Activated T-helper 1 cell treated with anti-CD3 and anti-CD28 coated beads, Interleukin-12 subunit alpha, Interleukin-12 subunit beta, Interleukin-2, Interleukin-4 antibody, amounts not matched to agents 30 ng/mL and 10 ng/mL and 1 ng/mL, durations not matched to agents 14 hours and 24 hours and 36 hours (primary cell): Measurements from ENCODE around the gene MAEA. TPM values are rescaled to one million over a fixed set of nuclear protein-coding genes. Genes with fewer than 3 reads are reported as not detected.
"Not testable (repeated sequence)": the region's sequence is repeated elsewhere in the genome, so short reads cannot be mapped to it uniquely, and the experiment has no call there.

Experiments
- DNase-seq: peaks from one replicate; pipeline ENCODE4 v3.0.0; 2021; ENCODE audit warnings: low spot score
- H3K27ac Mint-ChIP-seq: one replicate; pipeline ENCODE4 v1.8.0; 2021; ENCODE audit warnings: mild to moderate bottlenecking, mixed read lengths
- H3K27me3 Mint-ChIP-seq: one replicate; pipeline ENCODE4 v1.8.0; 2022; ENCODE audit warnings: mild to moderate bottlenecking, moderate library complexity, mixed read lengths; ENCODE audit not compliant: insufficient read depth
- H3K36me3 Mint-ChIP-seq: one replicate; pipeline ENCODE4 v1.8.0; 2021; ENCODE audit warnings: low read depth, mixed read lengths
- H3K4me1 Mint-ChIP-seq: one replicate; pipeline ENCODE4 v1.8.0; 2021; ENCODE audit warnings: low read depth, mixed read lengths
- H3K4me3 Mint-ChIP-seq: one replicate; pipeline ENCODE4 v1.8.0; 2021; ENCODE audit warnings: mild to moderate bottlenecking, moderate library complexity, mixed read lengths
- H3K9me3 Mint-ChIP-seq: one replicate; pipeline ENCODE4 v1.8.0; 2021; ENCODE audit warnings: mixed read lengths
- intact Hi-C: fragments of 100-400 bp; cut with micrococcal nuclease; formaldehyde crosslinking; loops from one replicate; pipeline ENCODE4 v1.15.1; 2024
- total RNA-seq: library from RNA; stranded (reverse); gene quantifications from 2 replicates; pipeline ENCODE4 v1.2.3, GENCODE V29; 2022

The MAEA gene
- total RNA-seq, 1 donor from 2014 or later, result 67.1 TPM

- Mint-ChIP-seq H3K4me3 (no peak overlapping the region), H3K9me3 (no peaks in the 10 kb centered on the region), H3K4me1 (peaks cover 26% of the 10 kb centered on the region), H3K36me3 (peaks cover 18% of the 10 kb centered on the region), H3K27ac (no peak overlapping the region), H3K27me3 (no peaks in the 10 kb centered on the region)
- intact Hi-C loops, result no loop called here
- DNase-seq, result no peak
Observed at GRCh38 chr4:1326751-1327525, 37.2 kb downstream of the MAEA start.

DNA sequence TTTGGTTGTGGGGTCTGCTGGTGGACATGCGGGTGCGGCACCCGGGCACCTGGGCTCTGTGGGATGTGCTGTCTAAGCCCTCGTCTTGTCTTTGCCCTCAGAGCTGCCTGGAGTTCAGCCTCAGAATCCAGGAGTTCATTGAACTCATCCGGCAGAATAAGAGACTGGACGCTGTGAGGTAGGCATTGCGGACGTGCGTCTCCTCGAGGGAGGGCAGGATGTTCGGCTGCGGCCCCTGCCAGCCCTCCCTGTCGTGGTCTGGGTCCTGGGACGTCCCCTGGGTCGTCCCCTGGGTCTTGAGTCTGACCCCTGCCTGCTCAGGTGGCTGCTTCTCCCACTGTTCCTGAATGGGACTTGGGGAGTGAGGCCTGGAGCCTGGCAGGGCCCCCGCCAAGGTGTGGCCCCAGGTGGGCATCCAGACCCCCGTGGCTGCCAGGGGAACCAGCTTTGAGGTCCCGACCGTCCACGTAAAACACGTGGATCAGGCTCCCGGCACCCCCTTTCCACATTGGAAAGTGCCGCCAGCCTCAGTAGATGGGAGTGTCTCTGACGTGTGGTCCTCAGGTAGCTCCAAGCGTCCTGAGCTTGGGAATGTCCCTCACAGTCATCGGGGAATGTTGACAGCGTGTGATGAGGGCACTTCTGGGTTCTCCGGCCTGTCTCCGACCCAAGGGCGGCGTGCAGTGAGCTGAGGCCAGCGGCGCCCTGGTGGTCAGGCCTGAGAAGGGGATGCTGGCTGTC is 38.0 kb downstream of the MAEA start:
- no peak for DNase-seq
- H3K27ac Mint-ChIP-seq, result no peak overlapping the region
- no peak overlapping the region for H3K4me3 Mint-ChIP-seq
- no peaks in the 10 kb centered on the region for H3K9me3 Mint-ChIP-seq
- peaks cover 21% of the 10 kb centered on the region for H3K36me3 Mint-ChIP-seq
- H3K4me1 Mint-ChIP-seq, result peaks cover 27% of the 10 kb centered on the region
- H3K27me3 Mint-ChIP-seq, result no peaks in the 10 kb centered on the region
- intact Hi-C loops, result no loop called here

- no peak overlapping the region for H3K27ac Mint-ChIP-seq
- H3K36me3 Mint-ChIP-seq, result peaks cover 21% of the 10 kb centered on the region
- intact Hi-C loops, result no loop called here
- H3K4me1 Mint-ChIP-seq, result peaks cover 27% of the 10 kb centered on the region
- DNase-seq, result no peak
- no peak overlapping the region for H3K4me3 Mint-ChIP-seq
- no peaks in the 10 kb centered on the region for H3K27me3 Mint-ChIP-seq
- H3K9me3 Mint-ChIP-seq, result no peaks in the 10 kb centered on the region
Observed at GRCh38 chr4:1328267-1329155, 38.8 kb downstream of the MAEA start.

- Mint-ChIP-seq H3K27ac (no peak overlapping the region), H3K36me3 (peaks cover 25% of the 10 kb centered on the region), H3K27me3 (no peaks in the 10 kb centered on the region), H3K9me3 (no peaks in the 10 kb centered on the region), H3K4me3 (no peak overlapping the region), H3K4me1 (peaks cover 31% of the 10 kb centered on the region)
- no peak for DNase-seq
- intact Hi-C loops, result loop anchor here (1.0 to 2.0 kb wide), 2 partner anchors 17 to 40 kb away; partner anchors contain the start of genes MAEA and UVSSA
Observed at GRCh38 chr4:1329408-1330371, 40.0 kb downstream of the MAEA start.

DNA sequence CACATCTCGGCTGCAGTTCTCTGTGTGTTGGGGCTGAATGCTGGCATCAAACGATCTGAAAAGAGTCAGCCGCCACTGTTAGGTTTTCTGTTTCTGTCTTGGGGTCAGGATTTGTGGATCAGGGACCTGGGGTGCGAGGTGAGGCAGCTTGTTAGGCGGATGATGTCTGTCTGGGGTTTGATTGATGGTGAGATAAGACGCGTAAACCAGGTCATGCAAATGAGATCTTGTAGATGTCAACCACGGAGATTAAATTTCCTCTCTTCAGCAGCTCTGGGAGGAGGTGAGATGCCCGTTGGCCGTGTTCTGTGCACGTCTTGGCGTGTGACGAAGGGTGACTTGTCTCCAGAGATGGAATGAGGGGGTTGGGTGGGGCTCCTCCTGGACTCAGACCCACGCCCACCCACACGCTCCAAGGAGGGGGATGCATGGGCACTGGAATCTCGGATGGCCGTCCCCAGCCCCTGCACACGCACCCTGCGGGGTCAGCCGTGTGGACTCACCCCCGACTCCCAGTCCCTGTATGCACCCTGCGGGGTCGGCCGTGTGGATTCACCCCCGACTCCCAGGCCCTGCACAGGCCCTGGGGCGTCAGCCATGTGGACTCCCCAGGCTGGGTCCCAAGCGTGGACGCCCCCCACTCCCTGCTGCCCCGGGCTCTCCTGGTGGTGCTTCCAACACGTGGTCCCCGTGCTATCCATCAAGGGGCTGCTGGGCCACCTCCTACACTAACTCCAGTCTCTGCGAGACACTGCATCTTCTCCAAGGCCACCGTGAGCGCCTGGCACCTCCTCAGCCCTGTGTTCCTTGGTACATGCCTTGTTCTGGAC is 41.3 kb downstream of the MAEA start:
- Mint-ChIP-seq H3K27ac (peak overlapping the region; percentile 78), H3K9me3 (no peaks in the 10 kb centered on the region), H3K36me3 (peaks cover 32% of the 10 kb centered on the region), H3K27me3 (no peaks in the 10 kb centered on the region), H3K4me1 (peaks cover 37% of the 10 kb centered on the region), H3K4me3 (peak overlapping the region; percentile 73)
- peak; percentile 42 for DNase-seq
- intact Hi-C loops, result loop anchor here (1.0 to 2.0 kb wide), 2 partner anchors 16 to 42 kb away; partner anchors contain the start of genes MAEA and UVSSA

GRCh38 chr4:1331591-1332353 is 42.1 kb downstream of the MAEA start:
- Mint-ChIP-seq H3K27ac (no peak overlapping the region), H3K27me3 (no peaks in the 10 kb centered on the region), H3K9me3 (peaks cover 4% of the 10 kb centered on the region), H3K36me3 (peaks cover 39% of the 10 kb centered on the region), H3K4me3 (no peak overlapping the region), H3K4me1 (peaks cover 43% of the 10 kb centered on the region)
- intact Hi-C loops, result loop anchor here (2.0 kb wide), 1 partner anchor 15 kb away; the partner anchor contains the start of gene UVSSA
- DNase-seq, result no peak

- intact Hi-C loops, result no loop called here
- H3K36me3 Mint-ChIP-seq, result peaks cover 48% of the 10 kb centered on the region
- peaks cover 4% of the 10 kb centered on the region for H3K9me3 Mint-ChIP-seq
Observed at GRCh38 chr4:1332686-1333085, 43.0 kb downstream of the MAEA start.

GRCh38 chr4:1333256-1333655 is 43.6 kb downstream of the MAEA start:
- H3K27ac Mint-ChIP-seq, result no peak overlapping the region
- DNase-seq, result no peak
- H3K27me3 Mint-ChIP-seq, result no peaks in the 10 kb centered on the region
- no peak overlapping the region for H3K4me3 Mint-ChIP-seq
- H3K36me3 Mint-ChIP-seq, result peaks cover 49% of the 10 kb centered on the region
- peaks cover 4% of the 10 kb centered on the region for H3K9me3 Mint-ChIP-seq
- intact Hi-C loops, result no loop called here
- peaks cover 56% of the 10 kb centered on the region for H3K4me1 Mint-ChIP-seq

More at GRCh38 chr4:1332686-1333085, 43.0 kb downstream of the MAEA start:
- DNase-seq, result no peak
- H3K27me3 Mint-ChIP-seq, result no peaks in the 10 kb centered on the region
- H3K4me1 Mint-ChIP-seq, result peaks cover 52% of the 10 kb centered on the region
- H3K27ac Mint-ChIP-seq, result no peak overlapping the region
- no peak overlapping the region for H3K4me3 Mint-ChIP-seq

GRCh38 chr4:1333851-1334578 is 44.3 kb downstream of the MAEA start:
- DNase-seq, intact Hi-C loops, H3K27ac Mint-ChIP-seq, H3K4me3 Mint-ChIP-seq, H3K9me3 Mint-ChIP-seq, H3K27me3 Mint-ChIP-seq: not testable (repeated sequence)
- H3K4me1 Mint-ChIP-seq, result peaks cover 54% of the 10 kb centered on the region
- H3K36me3 Mint-ChIP-seq, result peaks cover 51% of the 10 kb centered on the region

- H3K9me3 Mint-ChIP-seq, result peaks cover 4% of the 10 kb centered on the region
- intact Hi-C loops, result no loop called here
- peaks cover 49% of the 10 kb centered on the region for H3K4me1 Mint-ChIP-seq
- no peak overlapping the region for H3K27ac Mint-ChIP-seq
- H3K4me3 Mint-ChIP-seq, result no peak overlapping the region
- no peaks in the 10 kb centered on the region for H3K27me3 Mint-ChIP-seq
- H3K36me3 Mint-ChIP-seq, result peaks cover 49% of the 10 kb centered on the region
- no peak for DNase-seq
Observed at GRCh38 chr4:1334579-1334895, 44.8 kb downstream of the MAEA start.
